ENCODE data around the gene GPT2.
A peak's percentile ranks its signal among the peaks of the same experiment; 100 is the strongest.

The GPT2 gene

GRCh38 chr16:46973996-46974324 is 89.8 kb downstream of the GPT2 start:
- Mint-ChIP-seq H3K36me3 (ENCODE audit: low read depth) (peaks cover 46% of the 10 kb centered on the region), H3K9me3 (no peaks in the 10 kb centered on the region), H3K27ac (peak overlapping the region; percentile 99), H3K27me3 (no peaks in the 10 kb centered on the region), H3K4me1 (ENCODE audit: low read depth) (peaks cover 59% of the 10 kb centered on the region), H3K4me3 (peak overlapping the region; percentile 93)
- DNase-seq, result no peak

- Mint-ChIP-seq H3K36me3 (ENCODE audit: low read depth) (peaks cover 42% of the 10 kb centered on the region), H3K27me3 (no peaks in the 10 kb centered on the region), H3K9me3 (no peaks in the 10 kb centered on the region), H3K27ac (peak overlapping the region; percentile 99), H3K4me1 (ENCODE audit: low read depth) (peaks cover 55% of the 10 kb centered on the region), H3K4me3 (peak overlapping the region; percentile 93)
- peak; percentile 38 for DNase-seq
Observed at GRCh38 chr16:46974352-46974751, 90.2 kb downstream of the GPT2 start.

- H3K9me3 Mint-ChIP-seq, result no peaks in the 10 kb centered on the region
- H3K27me3 Mint-ChIP-seq, result no peaks in the 10 kb centered on the region
- peak overlapping the region; percentile 99 for H3K27ac Mint-ChIP-seq
- H3K4me3 Mint-ChIP-seq, result peak overlapping the region; percentile 93
- H3K36me3 Mint-ChIP-seq (ENCODE audit: low read depth), result peaks cover 34% of the 10 kb centered on the region
- DNase-seq, result no peak
- H3K4me1 Mint-ChIP-seq (ENCODE audit: low read depth), result peaks cover 52% of the 10 kb centered on the region
Observed at GRCh38 chr16:46975165-46975564, 91.0 kb downstream of the GPT2 start.

- Mint-ChIP-seq H3K27me3 (no peaks in the 10 kb centered on the region), H3K9me3 (no peaks in the 10 kb centered on the region), H3K4me1 (ENCODE audit: low read depth) (peaks cover 47% of the 10 kb centered on the region), H3K4me3 (peak overlapping the region; percentile 57), H3K36me3 (ENCODE audit: low read depth) (peaks cover 27% of the 10 kb centered on the region), H3K27ac (peak overlapping the region; percentile 92)
- DNase-seq, result no peak
Observed at GRCh38 chr16:46975908-46976470, 91.8 kb downstream of the GPT2 start.

- Mint-ChIP-seq H3K9me3 (no peaks in the 10 kb centered on the region), H3K4me3 (no peak overlapping the region), H3K36me3 (ENCODE audit: low read depth) (peaks cover 23% of the 10 kb centered on the region), H3K27me3 (no peaks in the 10 kb centered on the region), H3K4me1 (ENCODE audit: low read depth) (peaks cover 42% of the 10 kb centered on the region), H3K27ac (peak overlapping the region; percentile 92)
- DNase-seq, result no peak
Observed at GRCh38 chr16:46976550-46976949, 92.4 kb downstream of the GPT2 start.

Measured in activated T-cell treated with anti-CD3 and anti-CD28 coated beads, Interleukin-2, amount 50 U/mL, for 24 hours (primary cell).